Limb (tissue), 2 donors: ENCODE data around the gene CLEC19A.

ENCODE experiments used
- DNase-seq, 2 donors: peaks; one replicate each; pipeline ENCODE4 v3.0.0-alpha.2; 2016; ENCODE audit errors: extremely low spot score in 2 of 2

Gene CLEC19A

DNA sequence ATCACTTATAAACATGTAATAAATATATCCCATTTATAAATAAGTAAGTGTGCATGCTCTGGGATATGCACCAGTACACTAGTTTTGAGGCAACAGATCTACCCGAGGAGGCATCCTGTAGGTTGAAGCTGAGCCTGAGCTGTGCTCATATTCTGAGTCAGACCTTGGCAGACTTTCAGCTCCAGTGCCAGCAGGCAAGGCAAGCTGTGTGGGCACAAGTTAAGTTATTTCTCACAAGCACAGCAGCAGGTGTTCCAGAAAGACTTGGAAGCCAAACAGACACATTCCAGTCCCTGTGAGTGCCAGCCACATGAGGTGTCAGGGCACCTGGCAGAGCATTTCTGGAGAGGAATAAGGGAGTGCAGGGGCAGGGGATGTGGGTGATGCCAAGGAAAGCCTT is 1.3 kb upstream of the CLEC19A start:
- peak; percentile 9 to 34 for DNase-seq

DNA sequence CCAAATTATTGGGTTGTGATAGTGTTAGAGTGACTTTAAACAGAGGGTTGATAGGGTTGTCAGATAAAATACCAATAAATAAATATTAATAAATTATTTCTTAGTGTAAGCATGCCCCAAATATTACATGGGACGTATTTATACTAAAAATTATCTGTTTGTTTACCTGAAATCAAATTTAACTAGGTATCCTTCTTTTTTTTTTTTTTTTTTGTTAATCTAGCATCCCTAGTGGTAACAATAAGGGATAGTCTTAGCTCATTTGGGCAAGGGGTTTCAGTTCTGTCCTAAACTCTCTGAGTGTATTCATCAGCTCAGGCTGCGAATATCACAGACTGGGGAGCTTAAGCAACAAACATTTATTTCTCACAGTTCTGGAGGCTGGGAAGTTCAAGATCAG is 1.3 kb downstream of the CLEC19A start:
- no peak for DNase-seq

DNA sequence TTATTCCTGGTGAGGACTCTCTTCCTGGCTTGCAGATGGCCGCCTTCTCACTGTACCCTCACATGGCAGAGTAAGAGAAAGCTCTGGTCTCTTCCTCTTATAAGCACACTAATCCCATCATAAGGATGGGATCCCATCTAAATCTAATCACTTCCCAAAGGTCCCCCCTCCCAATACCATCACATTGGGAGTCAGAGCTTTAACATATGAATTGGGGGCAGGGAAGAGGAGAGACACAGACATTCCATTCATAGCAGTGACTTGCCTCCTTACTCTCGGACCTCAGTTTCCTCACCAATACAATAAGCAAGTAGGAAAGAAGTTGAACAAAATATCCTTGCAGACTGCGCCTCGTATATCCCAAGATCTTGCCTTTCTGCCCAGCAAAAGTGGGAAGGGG is 1.7 kb downstream of the CLEC19A start:
- no peak for DNase-seq

DNA sequence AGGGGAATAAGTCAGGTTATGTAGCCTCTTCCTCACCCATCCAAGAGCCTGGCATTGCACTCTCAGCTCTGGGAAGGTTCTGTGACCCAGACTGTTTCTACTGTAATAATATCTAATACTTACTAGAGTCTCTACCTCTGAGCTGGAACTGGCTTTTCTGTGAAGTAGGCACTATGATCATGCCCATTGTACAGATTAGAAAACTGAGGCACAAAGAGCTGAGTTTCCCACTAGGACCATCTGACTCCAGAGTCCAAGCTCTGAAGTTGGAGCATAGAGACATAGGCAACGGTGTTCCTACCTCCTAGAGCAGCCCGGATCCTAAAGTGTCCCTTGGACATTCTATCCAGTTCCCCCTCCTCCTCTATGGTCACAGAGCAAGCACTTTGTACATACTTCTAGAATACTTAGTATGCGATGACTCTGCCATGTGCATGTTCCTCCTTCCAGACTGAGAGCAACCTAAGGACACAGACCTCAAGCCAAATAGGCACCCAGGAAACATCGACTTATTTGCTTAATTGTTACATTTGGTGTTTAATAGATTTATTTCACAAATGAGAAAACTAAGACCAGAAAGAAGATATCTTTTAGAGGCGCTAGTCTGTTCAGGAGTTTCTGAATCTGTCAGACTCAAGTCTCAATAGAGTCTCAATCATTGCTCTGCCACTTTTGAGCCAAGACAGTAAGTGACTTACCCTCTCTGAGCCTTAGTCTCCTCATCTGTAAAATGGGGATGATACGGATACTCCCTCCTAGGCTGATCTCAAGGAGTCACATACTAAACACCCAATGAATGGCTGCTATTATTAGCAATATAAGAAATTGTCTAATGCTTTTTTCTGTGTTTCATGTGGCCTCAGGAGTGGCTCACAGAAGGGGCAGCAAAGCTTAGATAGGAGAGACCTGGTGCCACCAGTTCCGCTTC is 3.6 kb downstream of the CLEC19A start:
- no peak for DNase-seq

DNA sequence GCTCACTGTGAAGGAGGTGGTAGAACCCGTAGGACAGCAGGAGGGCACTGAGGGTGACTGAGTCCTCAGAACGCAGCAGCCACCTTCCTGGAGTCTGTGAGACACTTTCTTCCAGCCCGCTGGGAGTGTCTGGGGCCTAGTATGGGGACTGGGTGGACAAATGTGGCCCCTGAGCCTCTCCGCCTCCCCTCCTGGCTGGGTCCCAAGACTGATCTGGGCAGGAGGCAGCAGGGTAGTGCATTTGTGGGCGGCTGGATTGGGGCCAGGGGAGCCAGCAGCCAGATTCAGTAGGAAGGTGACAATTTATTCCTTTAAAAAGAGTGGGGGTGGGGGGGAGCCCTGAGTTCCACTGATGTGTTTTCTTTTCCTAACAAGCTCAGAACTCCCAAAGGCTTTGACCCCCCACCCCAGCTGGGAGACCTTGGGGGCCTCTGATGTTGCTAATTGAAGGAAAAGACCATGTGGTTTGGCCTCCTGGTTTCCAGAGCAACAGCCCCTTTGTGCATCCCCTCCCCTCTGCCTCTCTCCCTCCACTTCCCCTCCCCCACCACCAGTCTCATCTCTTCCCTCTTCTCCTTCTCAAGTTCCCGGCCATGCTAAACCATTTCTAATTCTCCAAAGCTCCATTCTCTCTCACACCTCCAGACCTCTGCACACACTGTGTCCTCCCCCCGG is 4.4 kb downstream of the CLEC19A start:
- DNase-seq = peak in 1 of 2 donors; percentile 56

DNA sequence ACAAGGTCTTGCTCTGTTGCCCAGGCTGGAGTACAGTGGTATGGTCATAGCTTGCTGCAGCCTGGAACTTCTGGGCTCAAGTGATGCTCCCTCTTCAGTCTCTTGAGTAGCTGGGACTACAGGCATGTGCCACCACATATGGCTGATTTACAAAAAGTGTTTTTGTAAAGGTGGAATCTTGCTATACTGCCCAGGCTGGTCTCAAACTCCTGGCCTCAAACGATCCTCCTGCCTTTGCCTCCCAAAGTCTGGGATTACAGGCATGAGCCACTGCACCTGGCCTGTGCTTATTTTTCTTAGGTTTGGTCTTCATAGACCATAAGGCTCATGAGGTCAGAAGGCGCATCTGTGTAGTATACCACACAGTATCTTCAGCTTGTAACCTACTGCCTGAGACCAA is 5.3 kb downstream of the CLEC19A start:
- DNase-seq = no peak

DNA sequence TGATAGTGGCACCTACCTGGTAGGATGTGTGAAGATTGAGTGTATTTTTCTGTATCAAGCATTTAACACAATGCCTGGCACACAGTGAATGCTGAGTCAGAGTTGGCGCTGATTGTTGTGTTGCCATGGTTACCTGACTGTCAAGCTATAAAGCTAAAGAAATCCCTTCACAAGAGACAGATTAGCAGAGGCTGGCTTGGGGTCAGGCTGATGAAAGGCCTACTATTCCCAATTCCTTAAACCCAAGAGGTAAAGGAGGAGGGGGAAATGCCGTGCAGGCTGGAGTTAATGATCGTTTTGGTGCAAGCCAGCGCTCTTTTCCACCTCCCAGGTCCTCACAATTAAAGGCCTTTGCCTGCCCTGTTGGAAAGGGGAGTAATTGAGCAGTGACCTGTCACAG is 5.9 kb downstream of the CLEC19A start:
- peak in 1 of 2 donors; percentile 37 for DNase-seq

DNA sequence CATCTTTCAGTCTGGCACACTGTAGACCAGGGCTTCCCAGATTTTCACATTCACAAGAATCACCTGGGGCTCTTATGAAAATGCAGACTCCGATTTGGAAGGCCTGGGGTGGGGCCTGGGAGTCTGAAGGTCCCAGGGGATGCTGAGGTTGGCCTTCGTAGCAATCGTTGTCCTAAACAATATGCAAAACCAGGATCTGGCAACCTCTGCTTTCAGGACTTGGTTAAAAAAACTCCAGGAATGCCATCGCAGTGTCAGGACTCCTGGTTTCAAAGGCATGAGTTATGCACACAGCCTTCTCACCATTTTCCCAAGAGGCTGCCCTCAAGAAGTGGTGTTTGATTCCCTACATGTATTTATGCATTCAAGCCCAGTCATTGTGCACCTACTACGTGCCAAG is 6.7 kb downstream of the CLEC19A start:
- DNase-seq = no peak

DNA sequence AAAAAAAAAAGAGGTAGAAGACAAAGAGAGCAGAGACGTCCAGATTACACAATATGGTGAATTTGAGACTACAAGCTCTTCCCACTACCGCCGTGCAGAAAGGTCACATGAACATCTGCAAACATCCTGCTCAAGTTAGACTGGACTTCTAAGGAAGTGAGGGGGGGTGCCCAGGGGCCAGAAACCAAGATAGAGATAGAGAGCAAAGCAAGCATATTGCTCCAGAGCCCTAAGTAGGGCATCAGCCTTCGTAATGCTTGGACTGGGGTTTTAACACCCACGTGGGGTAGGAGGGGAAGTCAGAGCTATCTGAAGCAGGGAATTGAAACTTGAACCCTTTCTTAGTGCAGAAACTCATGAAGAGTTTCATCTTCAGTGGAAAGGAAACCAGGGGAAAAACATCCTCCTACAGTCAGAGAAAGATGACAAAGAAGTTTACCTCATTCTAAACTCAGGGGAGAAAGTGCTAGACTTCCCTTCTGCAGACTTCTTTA is 8.7 kb downstream of the CLEC19A start:
- no peak for DNase-seq

DNA sequence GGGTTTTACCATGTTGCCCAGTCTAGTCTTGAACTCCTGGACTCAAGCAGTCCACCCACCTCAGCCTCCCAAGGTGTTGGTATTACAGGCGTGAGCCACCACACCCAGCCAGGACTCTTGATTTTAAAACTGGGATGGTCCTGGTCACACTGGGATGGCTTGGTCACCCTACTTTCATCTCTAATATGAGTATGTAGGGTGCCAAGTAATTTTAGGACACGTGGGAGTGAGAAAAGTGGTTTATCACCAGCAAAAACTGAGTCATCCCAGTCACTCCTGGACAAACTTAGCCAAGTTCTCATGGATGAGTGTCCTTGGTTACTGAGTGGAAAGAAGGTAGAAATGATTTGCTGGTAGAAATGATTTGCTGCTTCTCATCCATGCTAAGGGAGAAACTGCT is 9.9 kb downstream of the CLEC19A start:
- no peak for DNase-seq

DNA sequence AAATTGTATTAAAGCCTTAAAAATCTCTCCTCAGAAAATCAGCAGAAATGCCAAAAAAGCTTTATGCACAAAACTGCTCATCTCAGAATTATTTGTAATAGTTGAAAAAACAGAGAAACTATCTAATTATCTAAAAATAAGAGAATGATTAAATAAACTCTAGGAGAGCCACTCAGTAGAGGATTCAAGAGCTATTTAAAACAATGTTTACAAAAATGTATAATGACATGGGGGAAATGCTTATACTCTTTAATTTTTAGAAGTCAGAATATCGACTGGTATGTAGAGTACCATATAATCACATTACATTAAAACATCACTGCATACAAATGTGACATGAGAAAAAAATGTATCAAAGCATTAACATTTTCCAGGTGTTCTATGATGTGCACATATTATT is 11.9 kb downstream of the CLEC19A start:
- DNase-seq = no peak

DNA sequence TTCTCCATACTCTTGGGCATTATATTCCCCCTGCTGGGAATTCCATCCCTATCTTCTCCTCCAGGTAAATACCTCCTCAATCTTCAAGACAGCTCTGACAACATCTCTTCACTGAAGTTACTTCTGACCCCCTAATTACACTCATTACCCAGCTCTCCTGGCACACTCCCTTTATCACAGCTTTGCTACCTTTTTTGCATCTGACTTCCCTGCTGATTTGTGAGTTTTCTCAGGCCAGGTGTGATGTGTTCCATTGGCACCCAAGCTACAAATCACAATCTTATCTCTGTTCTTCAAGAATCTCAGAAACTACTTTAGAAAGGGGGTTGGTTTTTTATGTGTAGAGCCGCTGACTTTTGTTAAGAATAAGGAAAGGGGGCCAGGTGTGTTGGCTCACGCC is 14.0 kb downstream of the CLEC19A start:
- no peak for DNase-seq

DNA sequence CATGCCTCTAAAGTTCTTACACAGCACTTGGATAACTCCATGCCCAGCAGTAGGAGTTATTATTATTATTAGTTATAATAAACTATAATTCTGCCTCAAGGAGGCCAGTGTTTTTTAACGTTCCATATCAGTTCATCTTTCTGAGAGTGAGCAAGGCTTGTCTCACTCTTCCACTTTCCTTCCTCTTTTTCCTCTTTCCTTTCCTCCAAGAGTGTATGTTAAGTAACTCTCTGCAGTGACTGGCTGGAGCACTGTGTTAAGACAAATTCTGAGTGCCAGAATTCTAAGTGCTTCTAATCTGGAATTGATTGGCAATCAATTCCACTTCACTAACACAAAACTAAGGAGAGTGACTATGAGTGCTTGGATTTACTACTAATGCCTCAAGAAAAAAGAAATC is 16.4 kb downstream of the CLEC19A start:
- no peak for DNase-seq

DNA sequence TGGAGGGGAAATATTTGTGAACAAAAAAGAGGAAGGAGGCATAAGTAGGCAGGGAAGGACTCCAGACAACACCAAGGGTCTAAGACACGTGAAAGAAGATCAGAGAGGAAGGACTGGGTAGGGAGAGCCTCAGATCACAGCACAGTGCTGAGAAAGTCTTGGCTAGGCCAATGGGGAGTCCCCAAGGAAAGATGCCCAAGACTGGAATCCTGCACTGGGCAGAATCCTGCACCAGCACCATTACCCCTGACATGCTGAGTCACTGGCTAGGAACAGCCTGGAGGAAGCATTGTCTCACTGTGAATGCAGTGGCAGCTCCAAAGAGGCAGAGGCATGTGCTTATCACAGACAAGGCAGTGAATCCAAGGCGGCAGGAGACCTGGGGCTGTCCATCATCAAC is 19.2 kb downstream of the CLEC19A start:
- no peak for DNase-seq

DNA sequence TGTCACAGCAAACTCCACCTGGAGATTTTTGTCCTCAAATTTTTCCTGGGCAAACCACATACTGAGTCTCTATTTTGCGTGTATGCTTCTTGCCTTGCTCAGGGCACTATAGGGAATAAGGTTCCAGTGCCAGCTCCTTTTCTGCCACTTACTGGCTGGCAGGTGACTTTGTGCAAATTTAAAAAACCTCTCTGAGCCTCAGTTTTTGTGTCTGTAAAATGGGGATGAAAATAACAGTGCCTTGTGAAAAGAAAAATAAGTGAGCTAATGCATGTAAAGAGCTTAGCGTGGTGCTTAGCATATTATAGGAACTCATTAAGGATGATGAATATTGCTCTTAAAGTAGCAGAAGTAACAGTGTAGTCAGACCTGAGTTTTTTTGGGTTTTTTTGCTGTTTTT is 19.9 kb downstream of the CLEC19A start:
- no peak for DNase-seq

DNA sequence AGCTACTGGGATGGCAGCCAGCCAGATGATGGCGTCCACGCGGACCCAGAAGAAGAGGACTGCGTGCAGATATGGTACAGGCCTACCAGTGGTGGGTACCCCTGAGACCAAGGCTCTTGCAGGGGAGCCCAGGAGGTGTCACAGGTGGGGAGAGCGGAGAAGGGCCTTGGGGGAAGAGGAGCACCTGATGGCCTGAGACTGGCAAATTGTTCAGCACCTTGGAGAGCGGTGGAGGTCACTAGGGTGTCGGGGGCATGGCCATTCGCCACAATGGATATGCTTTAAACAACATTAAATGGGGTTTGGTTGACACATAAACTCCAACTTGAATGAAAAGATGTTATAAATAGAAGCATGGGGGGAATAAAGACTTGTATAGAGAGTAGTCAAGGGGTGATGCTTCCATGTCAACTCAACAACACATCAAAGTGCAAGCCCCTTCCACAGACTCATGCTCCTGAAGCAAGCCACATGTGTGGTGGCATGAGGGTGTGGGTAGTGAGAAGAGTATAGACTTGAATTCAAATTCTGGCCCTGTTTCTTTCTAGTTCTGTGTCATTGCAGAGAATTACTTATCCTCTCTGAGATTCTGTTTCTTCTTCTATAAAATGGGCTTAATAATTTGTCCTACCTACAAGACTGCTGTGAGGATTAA is 22.2 kb downstream of the CLEC19A start:
- no peak for DNase-seq

DNA sequence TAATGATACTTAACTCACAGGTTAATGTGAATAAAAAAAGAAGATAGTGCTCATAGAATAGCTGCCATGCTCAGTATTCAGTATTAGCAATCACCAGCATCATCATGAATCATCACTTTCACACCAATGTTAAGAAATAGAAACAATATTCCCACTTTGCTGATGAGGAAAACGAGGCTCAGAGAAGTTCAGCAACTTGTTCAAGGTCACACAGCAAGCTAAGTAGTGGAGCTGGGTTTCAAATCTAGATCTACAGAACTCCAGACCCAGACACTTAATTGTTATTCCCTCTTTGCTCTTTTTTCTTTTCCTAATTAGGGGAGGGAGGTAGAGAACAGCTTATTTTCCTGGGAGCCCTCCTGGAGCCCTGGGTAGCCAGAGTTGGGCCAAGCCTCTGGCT is 22.9 kb downstream of the CLEC19A start:
- DNase-seq = no peak

DNA sequence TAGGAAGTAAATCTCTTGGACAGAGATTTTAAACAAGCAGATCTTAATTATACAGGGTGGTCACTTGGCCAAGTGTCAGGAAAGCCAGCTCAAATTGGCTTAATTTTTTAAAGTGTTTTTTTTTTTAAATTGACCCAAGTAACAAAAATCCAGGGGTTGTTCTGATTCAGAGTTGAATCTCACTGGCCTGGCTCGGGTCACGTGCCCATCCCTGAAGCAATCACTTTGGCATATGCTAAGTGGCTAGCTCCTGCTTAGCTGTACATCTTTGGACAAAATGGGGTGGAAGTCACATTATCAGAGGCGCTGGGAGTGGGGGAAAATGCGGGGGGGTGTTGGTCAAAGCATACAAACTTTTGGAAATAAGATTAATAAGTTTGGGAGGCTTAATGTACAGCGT is 23.6 kb downstream of the CLEC19A start:
- no peak for DNase-seq

DNA sequence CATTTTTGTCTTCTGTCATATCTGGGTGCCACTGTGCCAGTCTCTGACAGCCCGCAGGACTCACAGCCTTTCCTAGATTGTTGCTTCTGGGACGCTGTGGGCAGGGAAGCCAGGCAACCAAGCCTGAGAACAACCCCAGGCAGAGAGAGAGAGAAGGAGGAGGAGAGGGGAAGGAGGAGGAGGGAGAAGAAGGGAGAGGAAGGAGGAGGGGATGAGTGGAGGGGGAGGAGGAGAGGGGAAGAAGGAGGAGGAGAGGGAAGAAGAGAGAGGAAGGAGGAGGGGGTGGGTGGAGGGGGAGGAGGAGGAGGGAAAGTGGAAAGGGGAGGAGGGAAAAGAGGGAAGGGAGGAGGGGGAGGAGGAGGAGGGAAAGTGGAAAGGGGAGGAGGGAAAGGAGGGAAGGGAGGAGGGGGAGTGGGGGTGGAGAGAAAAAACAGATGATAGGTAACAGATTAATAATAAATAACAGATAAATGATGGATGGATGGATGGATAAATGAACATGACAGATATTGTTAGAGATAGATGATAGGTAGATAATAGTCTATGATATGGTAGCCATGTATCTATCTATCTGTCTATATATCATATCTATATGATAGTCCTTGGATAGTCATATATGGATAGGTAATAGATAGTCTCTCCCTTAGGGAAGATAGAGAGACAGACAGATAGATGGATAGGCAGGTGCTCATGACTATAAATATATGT is 29.3 kb downstream of the CLEC19A start:
- no peak for DNase-seq

DNA sequence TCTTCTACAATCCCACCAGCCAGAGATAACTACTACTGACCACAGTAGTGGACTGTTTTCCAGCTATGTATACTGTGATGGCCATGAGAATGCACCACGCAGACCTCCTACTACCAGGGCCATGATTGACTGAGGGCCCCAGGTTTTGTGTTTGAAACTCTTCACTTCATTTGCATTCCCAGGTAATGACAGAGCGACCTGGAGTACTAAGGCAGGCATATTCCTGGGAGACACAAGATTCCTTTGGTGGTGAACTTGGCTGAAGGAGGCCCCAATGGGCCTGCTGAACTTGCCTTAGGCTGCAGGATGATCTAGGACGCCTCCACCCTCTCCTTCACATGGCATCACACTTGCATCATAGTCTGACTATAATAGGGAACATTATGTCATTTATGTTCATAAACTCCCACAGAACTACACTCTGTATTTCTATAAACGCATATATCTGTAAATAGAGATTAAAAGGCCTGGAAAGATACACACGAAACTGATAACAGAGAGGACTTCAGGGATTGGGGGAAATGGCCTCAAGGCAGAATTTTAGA is 30.4 kb downstream of the CLEC19A start:
- no peak for DNase-seq

DNA sequence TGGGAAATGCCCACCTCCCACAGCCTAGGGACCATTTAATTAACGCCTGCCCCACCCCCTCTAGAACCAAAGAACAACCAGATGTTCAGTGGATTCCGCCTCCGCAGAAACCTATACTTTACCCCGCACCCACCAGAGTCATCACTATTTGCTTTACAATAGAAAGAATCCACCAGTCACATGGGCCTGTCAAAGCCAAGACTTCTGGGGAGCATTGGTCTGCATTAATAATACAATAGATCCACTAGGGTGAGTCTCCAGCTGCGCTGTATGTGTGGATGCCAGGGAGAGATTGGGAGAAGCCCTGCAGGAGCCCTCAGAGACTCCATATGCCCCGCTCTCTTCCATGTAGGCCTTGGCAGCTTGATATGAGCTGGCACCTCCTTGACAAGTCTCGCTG is 31.3 kb downstream of the CLEC19A start:
- DNase-seq = no peak
